ENCODE results near the gene FKTN. TPM values are rescaled to one million over a fixed set of nuclear protein-coding genes. Genes with fewer than 3 reads are reported as not detected.

FKTN gene
- total RNA-seq, 1 donor from 2014 or later: 57.7 TPM

- TF ChIP-seq EZH2phosphoT487 (IDR thresholded peaks at IDR 0.05) (no peak), CTCF (IDR thresholded peaks at IDR 0.05) (no peak), EZH2 (IDR thresholded peaks at IDR 0.05) (no peak)
- Mint-ChIP-seq H3K27me3 (ENCODE audit: insufficient read depth, low read depth) (peaks cover 3% of the 10 kb centered on the region), H3K36me3 (peaks cover 4% of the 10 kb centered on the region), H3K4me1 (no peaks in the 10 kb centered on the region), H3K4me3 (no peak overlapping the region), H3K9me3 (no peaks in the 10 kb centered on the region), H3K27ac (no peak overlapping the region)
- H4K20me1 ChIP-seq (ENCODE audit: low read depth): no peaks in the 10 kb centered on the region
- no peak overlapping the region for H3K9ac ChIP-seq
- H3K4me3 ChIP-seq: no peak overlapping the region
- H2AFZ ChIP-seq (replicated peaks): no peak overlapping the region
- H3K4me2 ChIP-seq: no peak overlapping the region
- DNase-seq (ENCODE audit: low spot score): no peak
- no peak overlapping the region for H3K27ac ChIP-seq
- H3K27me3 ChIP-seq: no peaks in the 10 kb centered on the region
- peaks cover 10% of the 10 kb centered on the region for H3K4me1 ChIP-seq
- H3F3A ChIP-seq (ENCODE audit: low read depth): no peaks in the 10 kb centered on the region
- no peaks in the 10 kb centered on the region for H3K9me3 ChIP-seq (ENCODE audit: low read depth)
- no peaks in the 10 kb centered on the region for H3K79me2 ChIP-seq (ENCODE audit: low read depth)
- no peaks in the 10 kb centered on the region for H3K36me3 ChIP-seq
Observed at GRCh38 chr9:105625088-105625487, 67.2 kb downstream of the FKTN start.

GRCh38 chr9:105632807-105633206 is 74.9 kb downstream of the FKTN start:
- H3K27me3 Mint-ChIP-seq (ENCODE audit: insufficient read depth, low read depth): peaks cover 3% of the 10 kb centered on the region
- Histone ChIP-seq H3K4me1 (peaks cover 4% of the 10 kb centered on the region), H3K79me2 (ENCODE audit: low read depth) (no peaks in the 10 kb centered on the region), H3K4me3 (no peak overlapping the region), H3K9me3 (ENCODE audit: low read depth) (no peaks in the 10 kb centered on the region), H3F3A (ENCODE audit: low read depth) (no peaks in the 10 kb centered on the region), H3K27me3 (no peaks in the 10 kb centered on the region), H3K9ac (no peak overlapping the region), H4K20me1 (ENCODE audit: low read depth) (no peaks in the 10 kb centered on the region), H3K36me3 (no peaks in the 10 kb centered on the region), H3K4me2 (no peak overlapping the region), H3K27ac (no peak overlapping the region), H2AFZ (replicated peaks) (no peak overlapping the region)
- H3K4me1 Mint-ChIP-seq: no peaks in the 10 kb centered on the region
- no peak for DNase-seq (ENCODE audit: low spot score)
- no peak overlapping the region for H3K4me3 Mint-ChIP-seq
- no peak overlapping the region for H3K27ac Mint-ChIP-seq
- TF ChIP-seq EZH2phosphoT487 (IDR thresholded peaks at IDR 0.05) (no peak), CTCF (IDR thresholded peaks at IDR 0.05) (no peak), EZH2 (IDR thresholded peaks at IDR 0.05) (no peak)
- no peaks in the 10 kb centered on the region for H3K9me3 Mint-ChIP-seq
- peaks cover 14% of the 10 kb centered on the region for H3K36me3 Mint-ChIP-seq

GRCh38 chr9:105633411-105633810 is 75.5 kb downstream of the FKTN start:
- H3K9me3 Mint-ChIP-seq: no peaks in the 10 kb centered on the region
- Histone ChIP-seq H3K27me3 (no peaks in the 10 kb centered on the region), H3K27ac (no peak overlapping the region), H2AFZ (replicated peaks) (no peak overlapping the region), H3F3A (ENCODE audit: low read depth) (no peaks in the 10 kb centered on the region), H3K9ac (no peak overlapping the region), H3K36me3 (no peaks in the 10 kb centered on the region), H3K4me2 (no peak overlapping the region), H4K20me1 (ENCODE audit: low read depth) (no peaks in the 10 kb centered on the region), H3K4me3 (no peak overlapping the region), H3K9me3 (ENCODE audit: low read depth) (no peaks in the 10 kb centered on the region), H3K4me1 (no peaks in the 10 kb centered on the region), H3K79me2 (ENCODE audit: low read depth) (no peaks in the 10 kb centered on the region)
- DNase-seq (ENCODE audit: low spot score): no peak
- H3K4me3 Mint-ChIP-seq: no peak overlapping the region
- peaks cover 3% of the 10 kb centered on the region for H3K27me3 Mint-ChIP-seq (ENCODE audit: insufficient read depth, low read depth)
- H3K36me3 Mint-ChIP-seq: peaks cover 14% of the 10 kb centered on the region
- H3K4me1 Mint-ChIP-seq: no peaks in the 10 kb centered on the region
- H3K27ac Mint-ChIP-seq: no peak overlapping the region
- TF ChIP-seq CTCF (IDR thresholded peaks at IDR 0.05): no peak
- TF ChIP-seq EZH2 (IDR thresholded peaks at IDR 0.05): no peak
- no peak for TF ChIP-seq EZH2phosphoT487 (IDR thresholded peaks at IDR 0.05)
